ENCODE data around the gene ZNF335.
A peak's percentile ranks its signal among the peaks of the same experiment; 100 is the strongest.

Gene ZNF335

GRCh38 chr20:45951925-45952834, 19.8 kb downstream of the ZNF335 start:
- no peak for DNase-seq (ENCODE audit: low spot score)

- no peak for DNase-seq (ENCODE audit: low spot score)
These were observed 21.7 kb downstream of the ZNF335 start for GRCh38 chr20:45950330-45950646.

GRCh38 chr20:45949542-45950329, 22.3 kb downstream of the ZNF335 start:
- no peak for DNase-seq (ENCODE audit: low spot score)

GRCh38 chr20:45948742-45949541, 23.1 kb downstream of the ZNF335 start:
- DNase-seq (ENCODE audit: low spot score): no peak

GRCh38 chr20:45948261-45948733, 23.7 kb downstream of the ZNF335 start:
- DNase-seq (ENCODE audit: low spot score): no peak

GRCh38 chr20:45947110-45947866, 24.7 kb downstream of the ZNF335 start:
- DNase-seq (ENCODE audit: low spot score): no peak

- DNase-seq (ENCODE audit: low spot score): no peak
These were observed 25.6 kb downstream of the ZNF335 start for GRCh38 chr20:45946149-45946970.

GRCh38 chr20:45945678-45946148, 26.3 kb downstream of the ZNF335 start:
- no peak for DNase-seq (ENCODE audit: low spot score)

- DNase-seq (ENCODE audit: low spot score): no peak
These were observed 26.9 kb downstream of the ZNF335 start for GRCh38 chr20:45944965-45945677.

- no peak for DNase-seq (ENCODE audit: low spot score)
These were observed 27.6 kb downstream of the ZNF335 start for GRCh38 chr20:45944151-45944964.

- DNase-seq (ENCODE audit: low spot score): no peak
These were observed 28.4 kb downstream of the ZNF335 start for GRCh38 chr20:45943613-45944012.

GRCh38 chr20:45940469-45940868, 31.5 kb downstream of the ZNF335 start:
- DNase-seq (ENCODE audit: low spot score): no peak

GRCh38 chr20:45940053-45940452, 31.9 kb downstream of the ZNF335 start:
- DNase-seq (ENCODE audit: low spot score): no peak

- no peak for DNase-seq (ENCODE audit: low spot score)
These were observed 33.1 kb downstream of the ZNF335 start for GRCh38 chr20:45938727-45939438.

- no peak for DNase-seq (ENCODE audit: low spot score)
These were observed 34.2 kb downstream of the ZNF335 start for GRCh38 chr20:45937765-45938164.

GRCh38 chr20:45935416-45936046, 36.5 kb downstream of the ZNF335 start:
- no peak for DNase-seq (ENCODE audit: low spot score)

GRCh38 chr20:45934586-45935415, 37.2 kb downstream of the ZNF335 start, which contains the start of gene PCIF1:
TSS of gene PCIF1 (plus strand) at chr20:45934683. CDS start at chr20:45939000, 4,317 bp downstream.
- DNase-seq (ENCODE audit: low spot score): peak; percentile 99

All from germinal center (tissue), 1 donor.